Left ventricle myocardium inferior (tissue), 1 donor: ENCODE data around the gene GOSR1. TPM values are rescaled to one million over a fixed set of nuclear protein-coding genes. Genes with fewer than 3 reads are reported as not detected.
"Not testable (repeated sequence)": the region's sequence is repeated elsewhere in the genome, so short reads cannot be mapped to it uniquely, and the experiment has no call there.

Experiments
- DNase-seq: peaks from one replicate; pipeline ENCODE4 v3.0.0-alpha.2; 2020
- H3K27ac ChIP-seq: fragments of 200-600 bp; replicated peaks from 2 replicates; pipeline ENCODE4 v1.8.0; 2021
- H3K27me3 ChIP-seq: fragments of 200-600 bp; 2 replicates; pipeline ENCODE4 v1.8.0; 2021; ENCODE audit warnings: low read depth
- H3K36me3 ChIP-seq: fragments of 200-600 bp; 2 replicates; pipeline ENCODE4 v1.8.0; 2021
- H3K4me1 ChIP-seq: fragments of 200-600 bp; 2 replicates; pipeline ENCODE4 v1.8.0; 2021
- H3K4me3 ChIP-seq: fragments of 200-600 bp; 2 replicates; pipeline ENCODE4 v1.8.0; 2021; ENCODE audit warnings: mild to moderate bottlenecking, moderate library complexity
- H3K9me3 ChIP-seq: fragments of 200-600 bp; replicated peaks from 2 replicates; pipeline ENCODE4 v1.8.0; 2021
- CTCF ChIP-seq: fragments of 200-600 bp; IDR thresholded peaks from 2 replicates; pipeline ENCODE4 v1.8.0; 2021; ENCODE audit warnings: antibody characterized with exemption, mild to moderate bottlenecking, borderline replicate concordance
- intact Hi-C: fragments of 100-400 bp; cut with micrococcal nuclease; formaldehyde crosslinking; loops from one replicate; pipeline ENCODE4 v1.11.0; 2022
- total RNA-seq: library from RNA; stranded (reverse); fragmentation: NEBNext Ultra II Directional; extraction: Animal tissue kit (Norgen Biotek cat#: 25700); gene quantifications from one replicate; pipeline ENCODE4 v1.2.1, GENCODE V29; 2021
- donor health status: DM: no; HTN: yes; CAD: no; lungs with severe emphysema.

GOSR1 gene
- total RNA-seq, 1 donor from 2014 or later, result 28.2 TPM

GRCh38 chr17:30552994-30553566 lies 75.9 kb downstream of the GOSR1 start:
- H3K27ac ChIP-seq, result no peak overlapping the region
- no peaks in the 10 kb centered on the region for H3K36me3 ChIP-seq
- no peaks in the 10 kb centered on the region for H3K27me3 ChIP-seq
- no peak overlapping the region for H3K4me3 ChIP-seq
- intact Hi-C loops, result no loop called here
- TF ChIP-seq CTCF, result no peak
- no peaks in the 10 kb centered on the region for H3K4me1 ChIP-seq
- no peaks in the 10 kb centered on the region for H3K9me3 ChIP-seq
- no peak for DNase-seq

- H3K27ac ChIP-seq, H3K4me1 ChIP-seq, H3K27me3 ChIP-seq, H3K4me3 ChIP-seq, H3K9me3 ChIP-seq, H3K36me3 ChIP-seq, DNase-seq, intact Hi-C loops: not testable (repeated sequence)
These were observed 76.7 kb downstream of the GOSR1 start for GRCh38 chr17:30553823-30554440.

- no peaks in the 10 kb centered on the region for H3K36me3 ChIP-seq
- H3K4me3 ChIP-seq, result no peak overlapping the region
- intact Hi-C loops, result no loop called here
- H3K27me3 ChIP-seq, result no peaks in the 10 kb centered on the region
- H3K9me3 ChIP-seq, result no peaks in the 10 kb centered on the region
- peak; percentile 51 for TF ChIP-seq CTCF
- no peak for DNase-seq
- H3K27ac ChIP-seq, result no peak overlapping the region
- no peaks in the 10 kb centered on the region for H3K4me1 ChIP-seq
These were observed 77.9 kb downstream of the GOSR1 start for GRCh38 chr17:30554839-30555751.

- no peak for TF ChIP-seq CTCF
- Histone ChIP-seq H3K27ac (no peak overlapping the region), H3K9me3 (no peaks in the 10 kb centered on the region), H3K4me1 (no peaks in the 10 kb centered on the region), H3K27me3 (no peaks in the 10 kb centered on the region), H3K4me3 (no peak overlapping the region), H3K36me3 (no peaks in the 10 kb centered on the region)
- no peak for DNase-seq
- intact Hi-C loops, result no loop called here
These were observed 78.7 kb downstream of the GOSR1 start for GRCh38 chr17:30555942-30556341.

- Histone ChIP-seq H3K4me3 (no peak overlapping the region), H3K36me3 (no peaks in the 10 kb centered on the region), H3K9me3 (no peaks in the 10 kb centered on the region), H3K27ac (no peak overlapping the region), H3K4me1 (no peaks in the 10 kb centered on the region), H3K27me3 (no peaks in the 10 kb centered on the region)
- intact Hi-C loops, result no loop called here
- DNase-seq, result no peak
- TF ChIP-seq CTCF, result no peak
These were observed 79.4 kb downstream of the GOSR1 start for GRCh38 chr17:30556374-30557332.
